Activated CD4-positive, CD25-positive, alpha-beta regulatory T cell treated with anti-CD3 and anti-CD28 coated beads, Interleukin-2, amount 50 U/mL, for 24 hours (primary cell): ENCODE data around the gene PLXNA1.

Experiments used
- ATAC-seq, 2 donors: fragments of 150-1000 bp; cut with Tn5 transposase; one replicate each; pipeline ENCODE4 v1.10.0; 2021; ENCODE audit warnings: mild to moderate bottlenecking in 1 of 2, moderate library complexity in 1 of 2

PLXNA1 gene

DNA sequence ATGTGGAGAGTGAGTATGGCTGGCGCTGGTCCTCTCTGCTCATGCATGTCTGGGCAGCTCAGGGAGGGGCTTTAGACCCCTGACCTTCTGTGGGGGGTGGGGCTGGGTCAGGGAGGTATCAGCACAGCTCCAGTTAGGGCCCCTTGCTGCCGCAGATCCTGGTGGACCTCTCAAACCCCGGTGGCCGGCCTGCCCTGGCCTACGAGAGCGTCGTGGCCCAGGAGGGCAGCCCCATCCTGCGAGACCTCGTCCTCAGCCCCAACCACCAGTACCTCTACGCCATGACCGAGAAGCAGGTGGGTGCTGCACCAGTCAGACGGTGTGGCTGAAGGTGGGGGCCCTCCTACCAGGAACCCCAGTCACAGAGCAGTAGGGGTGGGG, 20.2 kb downstream of the PLXNA1 start:
- no peak for ATAC-seq

DNA sequence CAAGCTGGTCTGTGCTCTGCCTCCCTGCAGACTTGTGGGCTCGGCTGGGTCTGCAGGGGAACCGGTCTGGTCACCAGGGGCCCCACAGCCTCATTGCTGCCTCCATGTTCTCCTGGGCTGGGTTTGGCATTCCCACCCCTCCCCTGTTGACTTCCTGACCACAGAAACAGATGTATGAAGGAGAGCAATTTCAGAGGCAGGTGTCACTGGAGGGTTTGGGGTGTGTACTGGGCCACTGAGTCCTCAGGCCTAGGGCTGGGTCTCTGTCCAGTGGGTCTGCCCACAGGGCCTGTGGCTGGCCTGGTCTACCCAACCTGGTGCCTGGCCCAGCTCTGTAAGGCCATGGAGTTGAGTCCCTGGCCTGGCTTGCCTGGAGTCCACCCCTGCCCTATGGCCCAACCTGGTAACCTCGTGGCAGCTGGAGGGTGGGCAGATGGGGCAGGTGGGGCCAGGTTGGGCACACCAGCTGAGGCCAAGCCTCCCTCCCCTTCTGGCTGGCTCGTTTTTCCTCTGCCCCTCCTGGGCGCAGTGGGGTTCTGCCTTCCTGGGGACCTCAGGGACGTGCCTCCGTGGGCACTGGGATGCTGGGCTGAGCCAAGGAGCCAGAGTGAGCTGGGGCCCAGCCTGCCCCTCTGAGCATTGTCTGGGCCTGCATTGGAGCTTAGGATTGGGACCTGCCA, 20.8 kb downstream of the PLXNA1 start:
- ATAC-seq = no peak

DNA sequence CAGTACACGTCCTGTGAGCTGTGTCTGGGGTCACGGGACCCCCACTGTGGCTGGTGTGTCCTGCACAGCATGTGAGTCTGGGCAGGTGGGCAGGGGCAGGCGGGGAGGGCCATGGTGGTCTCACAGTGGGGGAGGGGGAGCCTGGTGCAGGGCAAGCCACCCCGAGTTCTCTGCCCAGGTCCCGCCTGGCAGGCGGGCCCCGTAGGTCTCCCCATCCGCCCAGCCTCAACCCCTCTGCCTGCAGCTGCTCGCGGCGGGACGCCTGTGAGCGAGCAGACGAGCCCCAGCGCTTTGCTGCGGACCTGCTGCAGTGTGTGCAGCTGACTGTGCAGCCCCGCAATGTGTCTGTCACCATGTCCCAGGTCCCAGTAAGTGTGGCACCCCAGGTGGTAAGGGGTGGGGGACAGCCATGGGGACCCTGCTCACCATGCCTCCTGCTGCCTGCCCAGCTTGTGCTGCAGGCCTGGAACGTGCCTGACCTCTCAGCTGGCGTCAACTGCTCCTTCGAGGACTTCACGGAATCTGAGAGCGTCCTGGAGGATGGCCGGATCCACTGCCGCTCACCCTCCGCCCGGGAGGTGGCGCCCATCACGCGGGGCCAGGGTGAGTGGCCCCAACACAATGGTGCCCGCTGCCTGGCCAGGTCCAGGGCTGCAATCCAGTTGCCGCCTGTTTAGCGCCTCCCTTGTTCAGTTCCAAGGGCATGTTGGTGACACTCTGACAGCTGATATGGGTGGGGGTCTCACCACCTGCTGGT, 21.9 kb downstream of the PLXNA1 start:
- ATAC-seq = no peak

DNA sequence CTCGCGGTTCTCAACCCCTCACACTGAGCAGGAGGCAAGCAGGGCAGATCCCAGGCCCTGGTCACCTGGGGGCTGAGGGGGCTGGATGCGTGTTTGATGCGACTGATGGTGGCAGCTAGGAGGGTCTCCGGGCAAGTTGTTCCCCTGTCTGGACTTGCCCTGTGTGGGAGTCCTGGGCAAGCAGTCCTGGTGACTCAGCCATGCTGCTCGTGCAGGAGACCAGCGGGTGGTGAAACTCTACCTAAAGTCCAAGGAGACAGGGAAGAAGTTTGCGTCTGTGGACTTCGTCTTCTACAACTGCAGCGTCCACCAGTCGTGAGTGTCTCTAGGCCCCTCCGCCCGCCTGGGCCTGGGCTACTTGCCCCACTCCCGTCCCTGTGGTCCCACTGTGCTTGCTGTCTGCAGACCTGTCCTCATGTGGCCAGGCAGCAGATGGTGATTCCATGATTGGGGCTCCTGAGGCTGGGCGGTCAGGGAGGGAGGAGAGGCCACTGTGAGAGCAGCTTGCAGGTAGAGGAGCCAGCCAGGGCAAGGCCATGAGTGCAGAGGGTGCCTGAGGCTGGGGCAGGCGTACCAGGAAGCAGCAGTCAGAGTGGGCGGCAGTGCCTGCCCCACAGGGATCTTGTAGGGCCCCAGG, 23.1 kb downstream of the PLXNA1 start:
- no peak for ATAC-seq

DNA sequence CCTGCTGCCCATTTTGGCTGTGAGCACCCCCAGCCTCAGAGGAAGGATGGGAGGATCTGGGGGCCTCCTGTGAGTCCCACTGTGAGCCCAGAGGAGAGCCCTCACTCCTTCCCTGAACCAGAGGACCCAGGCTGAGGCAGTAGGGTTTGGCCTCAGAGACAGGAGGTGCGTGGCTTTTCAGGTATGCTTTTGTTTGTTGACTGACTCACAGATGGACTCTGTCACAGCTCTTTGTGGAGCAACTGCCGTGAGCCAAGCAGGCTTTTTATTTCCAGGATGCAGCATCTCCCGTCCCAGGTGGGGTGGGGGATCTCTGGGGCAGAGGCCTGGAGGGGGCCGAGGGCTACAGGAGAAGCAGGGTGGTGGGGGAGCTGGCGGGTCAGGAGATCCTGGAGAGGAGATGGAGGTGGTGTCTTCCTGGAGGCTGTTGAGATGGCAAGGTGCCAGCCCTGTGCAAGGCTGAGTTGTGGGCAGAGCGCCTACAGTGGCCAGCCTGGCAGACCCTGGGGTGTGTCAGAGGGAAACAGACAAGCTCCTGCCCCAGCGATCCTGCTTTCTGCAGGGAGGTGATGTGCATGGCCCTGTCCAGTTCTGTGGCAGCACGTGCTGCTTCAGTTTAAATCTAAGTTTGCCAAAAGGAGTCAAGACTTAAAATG, 24.0 kb downstream of the PLXNA1 start:
- ATAC-seq = no peak

DNA sequence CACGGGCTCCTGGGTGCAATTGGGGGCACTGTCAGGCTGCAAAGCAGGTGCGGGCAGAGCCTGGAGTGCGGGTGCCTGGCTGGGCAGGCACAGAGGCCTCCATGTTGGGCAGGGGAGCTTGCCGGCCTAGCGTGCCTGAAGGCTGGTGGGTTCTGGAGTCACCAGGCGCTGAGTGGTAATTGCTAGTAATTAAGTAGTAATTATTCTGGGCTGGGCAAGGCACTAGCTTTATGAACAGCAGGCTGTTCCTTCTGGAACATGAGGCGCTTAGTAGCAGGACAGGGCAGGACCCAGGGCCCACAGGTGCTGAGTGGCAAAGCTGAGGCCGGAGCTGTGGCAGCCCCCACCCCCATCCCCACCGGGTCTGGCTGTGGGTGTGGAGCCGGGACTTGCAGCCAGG, 25.3 kb downstream of the PLXNA1 start:
- ATAC-seq = no peak

DNA sequence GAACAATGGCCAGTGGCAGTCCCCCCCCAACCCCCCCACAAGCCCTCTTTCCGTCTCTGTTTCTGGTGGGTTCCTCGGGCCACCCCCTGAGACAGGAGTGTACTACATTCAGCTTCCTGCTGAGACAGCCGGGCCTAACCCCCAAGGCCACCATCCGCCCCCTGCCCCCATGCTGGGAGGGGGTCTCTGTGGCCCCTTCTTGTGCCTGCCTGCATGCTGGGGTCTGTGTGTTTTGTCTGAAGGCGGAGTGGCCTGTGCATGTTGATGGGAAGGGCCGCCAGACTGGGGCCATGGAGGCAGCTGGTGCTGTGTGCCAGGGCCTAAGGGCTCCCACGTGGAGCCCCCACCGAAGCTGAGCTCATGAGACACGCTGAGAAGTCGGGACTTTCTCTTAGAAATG, 26.6 kb downstream of the PLXNA1 start:
- no peak for ATAC-seq

DNA sequence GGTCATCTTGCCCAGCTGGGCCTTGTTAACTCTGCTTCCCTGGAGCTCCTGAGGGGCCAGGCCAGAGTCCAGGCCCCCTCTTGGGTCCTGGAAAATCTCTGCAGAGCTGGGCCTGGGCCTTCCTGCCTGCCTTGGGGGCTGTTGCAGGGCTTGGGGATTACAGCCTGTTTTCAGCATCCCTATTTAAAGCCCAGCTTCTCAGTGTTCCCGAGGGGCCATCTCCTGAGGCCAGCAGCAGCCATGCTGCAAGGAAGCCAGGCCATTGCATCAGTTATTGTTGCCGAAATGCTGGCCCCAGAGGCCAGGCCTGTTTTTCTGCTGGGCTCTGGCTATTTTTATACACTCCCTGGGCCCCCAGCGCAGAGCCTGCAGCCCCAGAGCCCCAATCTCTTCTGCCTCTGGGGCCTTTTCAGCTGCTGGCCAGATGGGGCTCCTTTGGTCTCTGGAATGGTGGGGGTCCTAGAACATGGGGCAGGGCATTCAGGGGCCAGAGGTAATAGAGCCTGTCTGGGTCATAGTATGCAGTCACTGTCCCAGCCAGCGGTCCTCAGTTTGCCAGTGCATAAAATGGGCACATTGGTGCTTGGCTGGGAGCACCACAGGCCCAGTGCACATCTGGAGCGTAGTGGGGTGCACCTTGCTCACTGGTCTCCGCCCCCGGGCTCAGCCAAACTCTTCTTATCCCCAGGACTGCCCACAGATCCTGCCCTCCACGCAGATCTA, 28.5 kb downstream of the PLXNA1 start:
- ATAC-seq = no peak

DNA sequence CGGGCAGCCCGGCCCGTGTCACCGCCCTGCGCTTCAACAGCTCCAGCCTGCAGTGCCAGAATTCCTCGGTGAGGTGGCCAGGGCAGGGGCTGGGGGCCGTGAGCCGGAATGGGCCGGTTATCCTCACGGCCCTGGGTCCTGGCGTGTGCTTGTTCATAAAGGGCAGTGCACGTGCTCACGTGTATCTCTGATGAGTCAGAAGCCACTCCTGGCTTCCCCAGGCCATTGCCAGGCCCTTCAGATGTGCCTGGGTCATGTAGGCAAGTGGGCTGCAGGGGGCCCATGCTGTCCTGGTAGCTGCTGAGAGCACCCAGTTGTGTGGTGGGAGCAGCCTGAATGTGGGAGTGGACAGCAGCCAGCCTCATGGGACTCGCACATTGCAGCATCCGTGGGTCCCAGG, 29.2 kb downstream of the PLXNA1 start:
- ATAC-seq = no peak

DNA sequence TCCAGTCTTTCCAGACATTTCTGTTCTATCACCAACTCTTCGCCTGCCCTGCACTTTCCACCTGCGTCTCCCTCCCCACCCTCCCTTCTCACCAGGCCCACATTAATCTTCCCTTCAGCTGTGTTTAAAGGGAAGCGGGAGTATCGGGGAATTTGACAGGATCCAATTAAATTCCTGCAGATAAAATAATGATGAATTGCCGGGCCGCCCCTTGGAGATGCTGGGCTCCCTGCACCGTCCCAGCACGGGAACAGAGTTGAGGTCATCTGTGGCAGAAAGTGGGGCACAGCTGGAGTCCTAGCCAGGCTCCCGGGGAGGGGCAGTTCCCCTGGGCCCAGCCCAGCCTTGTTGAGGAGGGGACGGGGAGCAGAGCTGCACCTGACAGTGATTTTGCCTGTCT, 30.3 kb downstream of the PLXNA1 start:
- ATAC-seq = no peak

DNA sequence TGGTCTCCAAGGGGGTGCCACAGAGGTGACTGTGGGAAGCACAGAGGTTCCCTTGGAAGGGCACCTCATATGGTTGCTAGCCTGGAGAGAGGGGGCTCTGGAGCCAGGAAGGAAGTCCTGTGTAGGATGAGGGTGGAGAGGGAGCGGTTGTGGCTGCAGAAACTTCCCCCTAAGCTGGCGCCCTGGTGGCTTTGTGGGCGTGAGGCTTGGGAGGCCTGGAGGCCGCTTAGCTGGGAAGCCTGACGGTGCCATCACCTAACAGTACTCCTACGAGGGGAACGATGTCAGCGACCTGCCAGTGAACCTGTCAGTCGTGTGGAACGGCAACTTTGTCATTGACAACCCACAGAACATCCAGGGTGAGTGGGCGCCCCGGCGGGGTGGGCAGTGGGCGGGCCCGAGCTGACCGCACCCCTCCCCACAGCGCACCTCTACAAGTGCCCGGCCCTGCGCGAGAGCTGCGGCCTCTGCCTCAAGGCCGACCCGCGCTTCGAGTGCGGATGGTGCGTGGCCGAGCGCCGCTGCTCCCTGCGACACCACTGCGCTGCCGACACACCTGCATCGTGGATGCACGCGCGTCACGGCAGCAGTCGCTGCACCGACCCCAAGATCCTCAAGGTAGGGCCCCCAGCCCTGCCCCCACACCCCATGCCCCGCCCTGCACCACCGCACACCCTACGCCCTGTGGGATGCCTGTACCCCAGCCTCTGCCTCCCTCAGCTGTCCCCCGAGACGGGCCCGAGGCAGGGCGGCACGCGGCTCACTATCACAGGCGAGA, 31.0 kb downstream of the PLXNA1 start:
- no peak for ATAC-seq

DNA sequence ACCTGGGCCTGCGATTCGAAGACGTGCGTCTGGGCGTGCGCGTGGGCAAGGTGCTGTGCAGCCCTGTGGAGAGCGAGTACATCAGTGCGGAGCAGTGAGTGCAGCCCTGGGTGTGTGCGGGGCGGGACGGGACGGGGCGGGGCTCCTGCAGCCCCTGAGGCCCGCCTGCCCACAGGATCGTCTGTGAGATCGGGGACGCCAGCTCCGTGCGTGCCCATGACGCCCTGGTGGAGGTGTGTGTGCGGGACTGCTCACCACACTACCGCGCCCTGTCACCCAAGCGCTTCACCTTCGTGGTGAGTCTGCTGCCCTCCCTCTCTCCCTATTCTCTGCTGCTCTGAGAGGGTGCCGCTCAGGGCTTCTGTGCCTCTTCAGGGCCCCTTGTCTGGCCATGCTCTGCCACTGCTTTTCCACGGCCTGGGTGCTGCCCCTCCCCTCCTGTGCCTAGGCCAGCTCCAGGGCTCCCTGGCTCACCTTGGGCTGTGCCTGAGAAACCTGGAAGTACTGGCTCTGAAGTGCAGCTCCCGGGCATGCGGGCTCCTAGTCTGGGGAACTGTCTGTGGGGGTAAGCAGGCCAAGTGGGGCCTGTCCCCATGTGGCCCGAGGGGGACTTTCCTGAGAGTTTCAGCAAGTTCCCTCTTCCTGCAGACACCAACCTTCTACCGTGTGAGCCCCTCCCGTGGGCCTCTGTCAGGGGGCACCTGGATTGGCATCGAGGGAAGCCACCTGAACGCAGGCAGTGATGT, 31.8 kb downstream of the PLXNA1 start:
- ATAC-seq = no peak

DNA sequence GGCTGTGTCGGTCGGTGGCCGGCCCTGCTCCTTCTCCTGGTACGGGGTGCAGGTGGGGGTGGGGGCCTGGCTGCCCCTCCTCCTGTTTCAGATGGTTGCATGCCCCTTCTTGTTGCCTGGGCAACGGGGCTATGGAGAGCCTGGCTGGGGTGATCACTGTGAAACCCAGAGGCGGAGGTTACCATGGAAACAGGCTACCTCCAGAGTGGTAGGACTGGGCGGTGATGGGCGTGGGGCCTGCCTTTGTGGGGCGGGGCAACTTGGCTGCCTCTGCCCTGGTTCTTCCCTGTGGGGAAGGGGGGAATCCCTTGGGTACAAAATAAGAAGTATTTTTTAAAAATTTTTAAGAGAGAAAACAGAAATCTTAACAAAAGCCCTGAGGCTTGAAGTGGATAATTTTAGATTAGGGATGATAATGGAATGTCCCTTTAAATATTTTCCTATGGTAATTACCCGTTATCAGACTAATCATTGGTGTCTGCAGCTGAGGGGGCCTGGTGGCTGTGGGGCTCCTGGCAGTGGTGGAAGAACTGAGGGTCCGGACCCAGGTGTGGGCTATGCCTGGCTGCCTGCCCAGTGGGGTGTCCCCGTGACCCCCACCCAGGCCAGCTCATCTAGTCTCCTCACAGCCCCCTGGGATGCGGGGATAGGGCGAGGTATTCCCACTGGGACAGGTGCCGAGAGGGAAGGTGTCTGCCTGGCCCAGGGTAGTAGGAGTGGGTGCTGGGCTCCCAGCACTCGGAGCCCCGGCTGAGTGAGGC, 32.5 kb downstream of the PLXNA1 start:
- no peak for ATAC-seq

DNA sequence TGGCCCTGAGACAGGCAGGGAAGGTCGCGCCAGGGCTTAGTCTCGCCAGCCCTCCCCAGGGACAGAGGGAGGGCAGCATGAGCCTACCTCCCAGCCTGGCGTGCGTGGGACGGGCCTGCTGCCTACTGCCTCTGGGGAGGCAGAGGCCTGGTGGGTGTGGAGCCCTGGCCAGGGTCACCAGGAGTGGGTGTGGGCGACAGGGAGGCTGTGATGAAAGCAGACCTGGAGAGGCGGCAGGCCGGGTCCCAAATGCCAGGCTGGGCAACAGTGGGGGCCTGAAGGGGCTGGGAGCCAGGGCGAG, 33.1 kb downstream of the PLXNA1 start:
- no peak for ATAC-seq

DNA sequence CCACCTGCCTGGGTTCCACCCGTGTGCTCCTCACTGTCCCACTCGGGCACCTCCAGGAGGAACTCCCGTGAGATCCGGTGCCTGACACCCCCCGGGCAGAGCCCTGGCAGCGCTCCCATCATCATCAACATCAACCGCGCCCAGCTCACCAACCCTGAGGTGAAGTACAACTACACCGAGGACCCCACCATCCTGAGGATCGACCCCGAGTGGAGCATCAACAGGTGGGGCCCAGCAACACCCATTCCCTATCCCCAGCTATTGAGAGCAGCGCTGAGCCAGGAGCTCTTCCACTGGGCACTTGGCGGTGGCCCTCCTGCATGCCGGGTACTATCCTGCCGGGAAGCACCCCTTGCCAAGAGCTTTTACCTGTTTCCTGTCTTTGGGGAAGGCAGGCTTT, 33.5 kb downstream of the PLXNA1 start:
- ATAC-seq = no peak

DNA sequence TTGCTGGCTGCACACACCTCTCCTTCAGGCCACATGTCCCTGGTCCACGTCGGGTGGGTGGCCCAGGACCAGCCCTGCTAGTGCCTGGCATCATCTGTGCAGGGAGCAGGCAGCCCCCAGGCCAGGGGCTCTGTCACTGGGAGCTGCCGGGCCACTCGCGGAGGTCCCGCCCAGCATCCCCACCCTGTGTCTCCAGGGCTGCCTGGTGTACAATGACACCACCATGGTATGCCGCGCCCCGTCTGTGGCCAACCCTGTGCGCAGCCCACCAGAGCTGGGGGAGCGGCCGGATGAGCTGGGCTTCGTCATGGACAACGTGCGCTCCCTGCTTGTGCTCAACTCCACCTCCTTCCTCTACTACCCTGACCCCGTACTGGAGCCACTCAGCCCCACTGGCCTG, 34.3 kb downstream of the PLXNA1 start:
- no peak for ATAC-seq

DNA sequence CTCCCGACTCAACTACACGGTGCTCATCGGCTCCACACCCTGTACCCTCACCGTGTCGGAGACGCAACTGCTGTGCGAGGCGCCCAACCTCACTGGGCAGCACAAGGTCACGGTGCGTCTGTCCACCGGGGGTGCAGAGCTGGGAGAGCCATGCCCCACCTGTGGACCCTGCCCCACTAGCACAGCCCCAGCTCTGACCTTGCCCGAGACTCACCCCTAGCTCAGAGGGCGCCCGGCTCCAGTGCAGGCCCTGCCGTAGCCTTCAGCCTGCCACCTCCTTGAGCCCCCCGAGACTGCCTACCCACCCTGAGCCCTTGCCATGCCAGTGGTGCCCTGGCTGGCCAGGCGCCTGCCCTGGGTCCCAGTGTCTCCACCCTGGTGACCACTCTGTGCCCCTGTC, 34.9 kb downstream of the PLXNA1 start:
- ATAC-seq = no peak

DNA sequence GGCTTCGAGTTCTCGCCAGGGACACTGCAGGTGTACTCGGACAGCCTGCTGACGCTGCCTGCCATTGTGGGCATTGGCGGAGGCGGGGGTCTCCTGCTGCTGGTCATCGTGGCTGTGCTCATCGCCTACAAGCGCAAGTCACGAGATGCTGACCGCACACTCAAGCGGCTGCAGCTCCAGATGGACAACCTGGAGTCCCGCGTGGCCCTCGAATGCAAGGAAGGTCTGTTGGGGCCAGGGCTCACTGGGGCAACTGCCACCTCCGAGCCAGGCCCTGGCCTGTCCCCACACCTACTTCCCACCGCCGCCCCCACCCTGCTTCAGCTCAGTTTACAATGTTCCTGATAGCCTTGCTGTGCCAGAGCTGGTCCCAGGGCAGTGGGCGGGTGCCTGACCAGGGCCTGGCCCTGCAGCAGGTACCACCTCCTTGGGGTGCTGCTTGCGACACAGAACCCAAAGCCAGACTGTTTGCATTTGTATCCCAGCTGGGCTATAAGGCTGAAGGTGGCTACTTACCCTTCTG, 35.5 kb downstream of the PLXNA1 start:
- no peak for ATAC-seq

DNA sequence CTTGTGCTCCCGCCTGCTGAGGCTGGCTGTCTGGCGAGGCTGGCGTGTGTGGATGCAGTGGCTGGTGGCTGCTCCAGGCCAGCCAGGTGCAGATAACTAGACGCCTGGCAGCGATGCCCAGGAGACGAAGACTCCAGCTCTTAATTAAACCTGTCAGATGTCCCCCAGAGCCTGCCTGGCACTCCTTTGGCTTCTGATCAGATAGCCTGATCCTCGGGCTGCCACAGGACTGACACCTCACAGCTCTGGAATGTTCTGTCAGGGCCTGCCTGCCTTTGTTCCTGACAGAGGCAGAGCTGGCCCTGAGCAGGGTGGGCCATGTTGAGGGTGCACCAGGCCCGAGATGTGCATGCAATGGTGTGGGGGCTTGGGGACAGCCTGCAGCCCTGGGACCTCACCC, 36.5 kb downstream of the PLXNA1 start:
- no peak for ATAC-seq

DNA sequence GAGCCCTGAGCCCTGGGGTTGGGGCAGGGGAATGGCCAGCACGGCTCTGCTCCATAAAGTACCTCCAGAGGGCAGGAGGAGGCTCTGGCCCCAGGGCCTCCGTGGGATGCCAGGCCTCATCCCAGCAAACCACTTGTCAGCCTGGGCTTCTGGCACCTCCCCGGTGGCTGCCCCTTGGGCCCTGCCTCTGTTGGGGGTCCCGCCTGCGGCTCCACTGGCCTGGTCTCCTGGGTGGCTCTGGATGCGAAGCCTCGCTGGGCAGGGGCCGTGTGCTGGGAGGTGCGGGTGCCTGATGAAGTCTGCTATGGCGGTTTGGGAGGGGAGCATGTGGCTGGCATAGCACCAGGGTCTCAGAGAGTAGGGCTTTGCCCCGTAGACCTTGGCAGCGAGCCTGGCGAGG, 37.6 kb downstream of the PLXNA1 start:
- no peak for ATAC-seq

DNA sequence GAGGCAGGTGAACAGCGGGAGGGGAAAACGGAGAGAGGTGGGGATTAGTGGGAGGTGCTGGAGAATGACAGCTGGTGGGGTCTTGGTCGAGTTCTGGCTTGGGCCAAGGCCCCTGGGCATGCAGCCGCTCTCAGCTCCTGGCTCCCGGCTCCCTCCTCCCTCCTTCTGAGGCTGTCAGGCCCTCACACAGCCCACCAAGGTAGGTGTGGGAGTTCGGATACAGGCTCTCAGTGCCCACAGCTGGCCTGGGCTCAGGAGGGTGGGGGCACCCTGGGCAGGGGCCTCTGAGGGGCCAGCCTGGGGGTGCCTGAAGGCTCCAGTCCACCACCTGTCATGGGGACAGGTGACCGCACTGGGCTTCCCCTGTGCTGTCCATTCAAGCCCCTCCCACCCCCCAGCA, 39.9 kb downstream of the PLXNA1 start:
- no peak for ATAC-seq
